ENCODE measurements around the gene PNRC1.
"Not testable (repeated sequence)": the region's sequence is repeated elsewhere in the genome, so short reads cannot be mapped to it uniquely, and the experiment has no call there.

Gene PNRC1

DNA sequence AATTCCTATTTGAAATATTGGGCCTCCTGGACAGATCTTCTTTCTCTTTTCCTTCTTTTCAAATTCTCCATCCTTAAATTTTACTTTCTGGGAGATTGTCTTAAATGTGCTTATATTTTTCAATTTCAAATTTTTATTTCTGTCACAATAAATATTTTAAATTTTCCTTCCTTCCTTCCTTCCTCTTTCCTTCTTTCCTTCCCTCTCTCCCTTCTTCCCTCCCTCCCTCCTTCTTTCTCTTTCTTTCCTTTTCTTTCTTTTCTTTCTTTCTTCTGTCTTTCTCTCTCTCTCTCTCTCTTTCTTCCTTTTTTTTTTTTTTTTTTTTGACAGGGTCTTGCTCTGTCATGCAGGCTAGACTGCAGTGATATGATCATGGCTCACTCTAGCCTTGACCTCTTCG is 16.7 kb upstream of the PNRC1 start:
- DNase-seq, result no peak

DNA sequence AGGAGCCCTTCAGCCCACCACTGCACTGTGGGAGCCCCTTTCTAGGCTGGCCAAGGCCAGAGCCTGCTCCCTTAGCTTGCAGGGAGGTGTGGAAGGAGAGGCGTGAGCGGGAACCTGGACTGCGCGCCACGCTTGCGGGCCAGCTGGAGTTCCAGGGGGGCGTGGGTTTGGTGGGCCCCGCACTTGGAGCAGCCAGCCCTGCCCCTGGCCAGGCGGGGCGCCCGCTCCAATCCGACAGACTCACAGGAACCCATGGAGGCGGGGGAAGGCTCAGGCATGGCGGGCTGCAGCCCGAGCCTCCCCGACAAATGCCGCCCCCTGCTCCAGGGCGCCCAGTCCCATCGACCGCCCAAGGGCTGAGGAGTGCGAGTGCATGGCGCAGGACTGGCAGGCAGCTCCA is 15.6 kb upstream of the PNRC1 start:
- not testable (repeated sequence) for DNase-seq

DNA sequence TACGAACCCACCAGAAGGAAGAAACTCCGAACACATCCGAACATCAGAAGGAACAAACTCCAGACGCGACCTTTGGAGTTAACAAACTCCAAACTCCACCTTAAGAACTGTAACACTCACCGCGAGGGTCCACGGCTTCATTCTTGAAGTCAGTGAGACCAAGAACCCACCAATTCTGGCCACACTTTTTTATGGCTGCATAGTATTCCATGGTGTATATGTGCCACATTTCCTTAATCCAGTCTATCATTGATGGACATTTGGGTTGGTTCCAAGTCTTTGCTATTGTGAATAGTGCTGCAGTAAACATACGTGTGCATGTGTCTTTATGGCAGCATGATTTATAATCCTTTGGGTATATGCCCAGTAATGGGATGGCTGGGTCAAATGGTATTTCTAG is 14.4 kb upstream of the PNRC1 start:
- DNase-seq, result not testable (repeated sequence)

DNA sequence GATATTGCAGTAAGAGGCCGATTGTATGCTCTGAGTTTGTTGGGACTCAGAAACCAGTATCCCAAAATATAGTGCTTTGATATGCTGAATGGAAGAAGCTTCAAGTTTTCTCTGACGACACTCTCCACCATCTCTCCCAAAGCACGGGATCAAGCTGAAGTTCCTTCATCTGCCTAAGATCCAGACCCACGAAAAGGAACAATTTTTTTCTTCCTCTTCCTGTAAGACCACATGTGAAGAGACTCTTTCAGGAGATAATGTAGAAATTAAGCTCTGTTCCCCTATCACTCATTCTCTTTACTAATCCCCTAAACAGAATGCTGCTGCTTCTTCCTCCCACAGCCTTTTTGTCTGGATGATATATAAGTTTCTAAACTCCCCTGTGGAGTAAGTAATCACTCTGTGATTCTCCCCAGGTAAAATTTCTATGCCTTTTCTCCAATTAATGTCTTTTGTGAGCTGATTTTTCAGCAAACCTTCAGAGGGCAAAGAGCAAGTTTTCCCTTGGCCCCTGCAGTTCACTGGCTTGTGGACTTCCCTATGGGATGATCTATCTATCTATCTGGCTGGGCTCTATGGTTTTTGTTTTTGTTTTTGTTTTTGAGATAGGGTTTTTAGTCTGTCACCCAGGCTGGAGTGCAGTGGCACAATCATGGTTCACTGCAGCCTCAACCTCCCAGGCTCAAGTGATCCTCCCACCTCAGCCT is 13.5 kb upstream of the PNRC1 start:
- no peak for DNase-seq

DNA sequence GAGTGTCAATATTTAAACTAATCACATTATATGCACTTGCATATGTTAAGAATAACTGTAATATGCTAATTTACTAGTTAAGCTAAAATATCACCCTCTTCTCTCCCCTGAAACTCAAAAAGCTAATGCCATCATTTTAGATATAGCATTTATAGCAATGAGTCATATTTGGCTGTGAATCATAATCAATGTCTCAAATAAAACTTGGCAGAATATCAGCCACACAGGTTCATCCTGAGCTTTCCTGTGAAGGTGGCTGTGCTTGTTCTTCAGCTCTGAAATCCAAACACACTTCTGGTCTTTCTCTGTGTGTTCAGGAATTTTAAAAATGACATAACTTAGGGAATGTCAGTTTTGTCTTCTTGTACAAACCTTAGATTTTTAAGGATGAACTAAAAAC is 12.8 kb upstream of the PNRC1 start:
- DNase-seq, result no peak

DNA sequence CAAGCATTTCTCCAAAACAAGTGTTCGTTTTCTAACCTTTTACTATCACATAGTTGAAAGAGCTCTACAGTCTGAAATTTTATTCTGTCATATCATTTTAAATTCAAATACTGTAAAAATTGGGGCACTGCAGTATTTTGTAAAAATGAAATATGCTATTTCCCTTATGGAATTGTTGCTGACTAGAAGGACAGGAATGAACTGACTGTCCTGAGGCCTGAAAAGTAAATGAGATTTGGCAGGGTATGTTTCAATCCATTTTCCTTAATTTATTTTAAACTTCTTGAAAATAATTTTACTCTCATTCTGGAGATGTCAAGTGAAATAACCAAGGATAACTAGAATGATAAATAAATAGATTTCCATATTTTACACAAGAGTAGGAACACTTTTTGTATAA is 11.9 kb upstream of the PNRC1 start:
- DNase-seq, result no peak

DNA sequence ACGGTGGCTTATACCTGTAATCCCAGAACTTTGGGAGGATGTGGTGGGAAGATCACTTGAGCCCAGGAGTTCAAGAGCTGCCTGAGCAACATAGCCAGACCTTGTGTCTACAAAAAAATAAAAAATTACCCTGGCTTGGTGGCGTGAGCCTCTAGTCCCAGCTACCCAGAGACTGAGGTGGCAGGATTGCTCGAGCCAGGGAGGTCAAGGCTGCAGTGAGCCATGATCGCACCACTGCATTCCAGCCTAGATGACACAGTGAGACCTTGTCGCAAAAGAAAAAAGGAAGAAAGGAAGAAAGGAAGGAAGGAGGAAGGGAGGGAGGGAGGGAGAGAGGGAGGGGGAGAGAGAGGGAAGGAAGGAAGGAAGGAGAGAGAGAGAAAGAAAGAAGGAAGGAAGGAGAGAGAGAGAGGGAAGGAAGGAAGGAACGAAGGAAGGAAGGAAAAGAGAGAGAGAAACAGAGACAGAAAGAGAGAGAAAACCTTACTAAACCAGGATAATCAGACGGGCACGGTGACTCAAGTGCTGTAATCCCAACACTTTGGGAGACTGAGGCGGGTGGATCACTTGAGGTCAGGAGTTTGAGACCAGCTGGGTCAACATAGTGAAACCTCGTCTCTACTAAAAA is 10.9 kb upstream of the PNRC1 start:
- DNase-seq, result no peak

DNA sequence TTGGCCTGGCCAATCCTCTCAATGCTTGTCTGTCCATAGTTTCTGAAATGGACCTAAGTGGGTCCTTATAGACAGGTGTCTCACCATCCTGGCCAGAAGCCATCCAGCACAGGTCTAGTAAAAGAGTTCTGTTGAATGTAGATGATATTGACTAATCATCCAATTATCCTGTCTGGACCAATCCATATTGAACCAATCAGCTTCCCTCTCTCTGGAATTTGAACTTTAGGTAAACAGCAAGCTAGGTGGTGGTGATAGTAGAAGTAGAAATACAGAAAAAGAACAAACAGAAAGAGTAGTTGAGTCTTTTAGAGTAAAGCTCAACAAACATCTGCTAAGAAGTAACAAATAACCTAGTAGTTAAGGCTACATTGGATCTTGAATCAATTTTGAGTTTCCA is 9.5 kb upstream of the PNRC1 start:
- no peak for DNase-seq

DNA sequence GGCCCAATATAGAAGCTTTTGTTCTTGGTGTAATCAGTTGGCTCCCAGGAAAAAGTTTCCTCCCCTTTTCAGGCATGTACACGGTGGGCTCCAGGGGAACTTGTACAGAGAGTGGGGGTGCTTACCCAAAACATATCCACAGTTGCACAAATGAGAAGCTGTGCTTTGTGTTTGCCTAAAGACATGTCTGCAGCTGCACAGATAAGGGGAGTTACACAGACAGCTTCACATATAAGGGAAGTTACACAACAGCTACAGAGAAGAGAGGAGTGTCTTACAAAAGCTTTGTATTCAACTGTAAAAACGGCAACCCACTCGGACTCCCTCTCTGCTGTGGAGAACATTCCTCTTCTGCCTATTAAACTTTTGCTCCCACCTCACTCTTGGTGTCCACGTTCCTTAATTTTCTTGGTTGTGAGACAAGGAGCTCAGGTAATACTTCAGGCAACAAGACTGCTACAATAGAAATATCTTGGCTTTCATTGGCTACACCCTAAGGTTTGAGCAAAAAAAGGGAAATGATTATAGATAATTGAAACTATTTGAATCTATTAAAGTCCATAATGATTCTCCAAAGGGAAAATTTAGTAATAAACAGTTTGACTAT is 7.4 kb upstream of the PNRC1 start:
- no peak for DNase-seq

DNA sequence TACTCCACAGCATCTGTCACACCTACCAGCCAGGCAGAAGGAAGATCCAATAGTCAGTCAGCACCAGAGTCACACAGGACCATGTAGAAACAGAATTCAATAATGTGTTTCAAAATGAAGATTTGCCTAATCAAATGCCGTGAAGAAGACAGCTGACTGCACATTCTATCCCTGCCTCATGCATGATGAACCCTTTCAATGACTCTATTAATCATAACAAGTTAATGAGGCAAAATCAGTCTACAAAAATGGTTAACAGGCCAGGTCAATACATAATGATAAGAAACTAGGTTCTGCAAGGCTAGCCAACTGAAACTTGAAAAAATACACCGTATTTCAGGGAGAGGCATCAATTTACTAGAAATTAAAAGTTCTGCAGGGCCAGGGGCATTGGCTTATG is 6.7 kb upstream of the PNRC1 start:
- no peak for DNase-seq

DNA sequence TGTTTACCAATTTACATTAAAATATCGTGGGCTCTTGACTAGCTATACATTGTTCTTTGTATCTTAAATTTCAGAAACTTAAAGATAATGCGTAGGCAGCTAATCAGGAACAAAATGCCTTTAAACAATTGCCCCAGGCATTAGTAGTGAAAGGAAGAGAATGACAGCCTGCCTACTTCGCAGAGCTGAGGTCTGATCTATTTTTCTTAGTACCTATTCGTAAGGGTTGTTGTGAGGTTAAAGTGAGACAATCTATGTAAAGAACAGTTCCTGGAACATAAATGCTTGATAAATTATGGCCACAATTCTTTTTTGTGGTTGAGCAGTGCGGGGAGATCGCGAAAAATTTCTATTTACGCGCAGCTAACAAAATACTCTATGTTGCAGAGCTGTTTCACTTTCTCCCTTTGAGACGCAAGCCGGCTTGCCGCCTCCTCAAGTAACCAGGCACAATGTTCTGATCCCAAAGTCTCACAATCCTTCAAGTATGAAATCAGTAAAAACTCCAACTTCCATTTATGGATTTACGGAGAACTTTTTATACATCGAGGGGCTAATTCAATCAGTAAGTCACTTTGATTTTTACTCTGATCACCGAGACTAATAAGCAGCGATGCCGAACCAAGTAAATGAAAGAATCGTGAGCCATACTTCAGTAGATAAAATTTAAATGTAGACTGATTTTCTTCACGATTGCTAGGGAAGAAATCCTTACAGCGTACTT is 878 bp upstream of the PNRC1 start:
- peak; percentile 46 to 51 for DNase-seq

DNA sequence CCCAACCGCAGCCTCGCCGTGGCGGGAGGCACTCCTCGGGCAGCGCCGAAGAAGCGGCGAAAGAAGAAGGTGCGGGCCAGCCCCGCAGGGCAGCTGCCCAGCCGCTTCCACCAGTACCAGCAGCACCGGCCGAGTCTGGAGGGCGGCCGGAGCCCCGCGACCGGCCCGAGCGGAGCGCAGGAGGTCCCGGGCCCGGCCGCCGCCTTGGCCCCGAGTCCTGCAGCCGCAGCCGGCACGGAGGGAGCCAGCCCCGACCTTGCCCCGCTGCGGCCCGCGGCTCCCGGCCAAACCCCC is 525 bp downstream of the PNRC1 start:
- DNase-seq, result no peak

DNA sequence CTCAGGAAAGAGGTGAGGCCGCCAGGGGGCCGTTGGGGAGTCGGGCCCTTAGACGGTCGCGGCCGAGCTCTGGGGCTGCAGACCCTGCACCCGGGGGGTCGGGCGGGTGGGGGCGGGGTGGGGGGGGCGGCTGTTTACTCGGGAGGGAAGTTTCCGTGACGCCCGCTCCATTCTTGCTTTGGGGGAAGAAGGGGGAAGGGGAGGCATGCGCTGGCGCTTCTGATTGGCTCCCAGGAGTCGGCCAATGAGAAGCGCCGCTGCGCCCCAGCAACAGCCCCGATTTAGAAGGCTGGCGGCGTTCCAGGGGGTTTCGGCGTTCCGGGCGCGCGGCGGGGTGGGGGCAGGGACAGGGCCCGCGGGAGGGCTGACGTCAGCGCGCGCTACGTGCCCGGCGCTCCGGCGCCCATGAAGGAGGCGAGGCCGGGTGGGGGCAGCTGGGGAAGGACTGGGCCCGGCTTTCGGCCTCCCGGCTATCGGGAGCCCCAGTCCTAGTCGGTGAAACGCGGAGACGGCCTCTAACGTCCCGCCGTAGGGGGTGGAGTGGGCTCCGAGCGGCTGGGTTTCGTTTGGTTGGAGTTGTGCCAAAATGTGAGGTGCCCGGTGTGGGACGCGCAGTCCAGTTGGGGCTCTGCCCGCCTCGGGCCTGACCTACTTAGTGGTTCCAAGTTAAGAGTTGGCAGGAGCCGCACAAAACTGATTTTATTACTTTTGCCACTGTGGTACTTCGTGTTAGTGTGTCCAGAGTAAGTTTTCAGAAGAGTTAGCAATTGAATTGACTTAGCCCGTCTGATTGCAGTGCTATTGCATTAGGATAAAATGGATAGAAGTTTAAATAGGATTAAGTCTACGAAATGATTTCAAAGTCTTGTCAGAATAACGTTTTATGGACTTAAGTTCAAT is 1.1 kb downstream of the PNRC1 start:
- DNase-seq, result peak; percentile 99

DNA sequence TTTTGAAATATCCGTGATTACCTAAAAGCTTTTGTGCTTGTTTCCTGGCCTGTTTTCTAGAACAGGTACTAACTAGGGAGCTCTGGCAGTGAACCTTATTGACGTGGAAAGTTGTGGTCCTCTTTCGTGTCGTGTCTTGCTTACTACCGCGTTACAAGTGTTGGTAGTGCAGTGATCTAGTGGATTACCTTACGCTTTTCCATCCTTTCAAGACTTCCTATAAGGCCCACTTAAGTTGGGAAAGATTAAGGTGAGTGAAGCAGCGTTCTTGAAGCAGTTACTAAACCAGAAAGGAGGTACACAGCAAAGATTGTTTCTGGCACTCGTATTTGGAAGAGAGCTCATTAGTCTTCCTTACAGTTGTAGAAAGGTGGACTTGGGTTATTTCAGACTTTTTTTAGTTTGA is 1.9 kb downstream of the PNRC1 start:
- DNase-seq, result no peak

DNA sequence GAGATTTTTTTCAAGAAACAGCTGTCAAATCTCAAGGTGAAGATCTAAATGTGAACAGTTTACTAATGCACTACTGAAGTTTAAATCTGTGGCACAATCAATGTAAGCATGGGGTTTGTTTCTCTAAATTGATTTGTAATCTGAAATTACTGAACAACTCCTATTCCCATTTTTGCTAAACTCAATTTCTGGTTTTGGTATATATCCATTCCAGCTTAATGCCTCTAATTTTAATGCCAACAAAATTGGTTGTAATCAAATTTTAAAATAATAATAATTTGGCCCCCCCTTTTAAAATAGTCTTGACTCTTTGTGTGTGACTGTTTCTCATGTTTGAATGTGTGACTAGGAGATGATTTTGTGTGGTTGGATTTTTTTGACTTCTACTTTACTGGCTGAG is 4.0 kb downstream of the PNRC1 start:
- no peak for DNase-seq

DNA sequence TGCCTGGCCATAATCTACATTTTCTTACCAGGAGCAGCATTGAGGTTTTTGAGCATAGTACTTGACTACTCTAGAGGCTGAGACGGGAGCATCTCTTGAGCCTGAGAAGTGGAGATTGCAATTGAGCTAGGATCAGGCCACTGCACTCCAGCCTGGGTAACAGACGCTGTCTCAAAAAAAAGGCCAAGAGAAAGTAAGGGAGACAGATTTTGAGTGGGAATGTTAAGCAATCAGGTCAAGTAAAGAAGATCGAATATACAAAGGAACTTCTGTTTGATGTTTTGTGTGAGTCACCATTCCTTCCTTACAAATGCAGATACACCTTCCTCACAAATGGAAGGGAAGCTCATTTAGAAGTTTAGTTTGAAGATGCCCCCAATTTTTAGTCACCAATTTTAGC is 4.4 kb downstream of the PNRC1 start:
- DNase-seq, result no peak

DNA sequence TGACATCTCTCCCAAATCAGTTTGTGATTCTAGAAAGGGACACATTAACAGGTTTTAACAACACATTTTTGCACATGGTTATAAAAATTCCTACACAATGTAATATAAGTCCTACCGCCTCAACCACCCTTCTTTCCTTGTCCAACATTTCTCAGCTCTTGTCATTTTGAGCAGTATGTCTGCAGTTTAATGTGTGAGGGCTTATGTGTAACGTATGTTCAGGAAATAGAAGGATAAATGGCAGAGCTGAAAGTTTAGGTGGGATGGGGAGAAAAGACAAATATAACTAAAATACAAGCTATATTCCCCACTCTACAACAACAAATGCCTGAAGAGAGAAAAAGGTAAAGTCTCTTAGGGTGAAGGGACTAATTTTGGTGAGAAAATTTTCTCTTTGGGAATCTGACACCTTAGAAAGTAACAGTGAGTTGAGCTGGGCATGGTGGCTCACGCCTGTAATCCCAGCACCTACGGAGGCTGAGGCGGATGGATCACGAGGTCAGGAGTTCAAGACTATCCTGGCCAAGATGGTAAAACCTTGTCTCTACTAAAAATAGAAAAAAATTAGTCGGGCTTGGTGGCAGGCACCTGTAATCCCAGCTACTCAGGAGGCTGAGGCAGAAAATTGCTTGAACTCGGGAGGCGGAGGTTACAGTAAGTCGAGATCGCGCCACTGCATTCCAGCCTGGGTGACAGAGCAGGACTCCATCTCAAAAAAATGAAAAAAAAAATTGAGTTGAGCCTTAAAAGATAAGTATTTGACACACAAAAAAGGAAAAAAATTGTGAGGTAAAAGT is 5.1 kb downstream of the PNRC1 start:
- no peak for DNase-seq

DNA sequence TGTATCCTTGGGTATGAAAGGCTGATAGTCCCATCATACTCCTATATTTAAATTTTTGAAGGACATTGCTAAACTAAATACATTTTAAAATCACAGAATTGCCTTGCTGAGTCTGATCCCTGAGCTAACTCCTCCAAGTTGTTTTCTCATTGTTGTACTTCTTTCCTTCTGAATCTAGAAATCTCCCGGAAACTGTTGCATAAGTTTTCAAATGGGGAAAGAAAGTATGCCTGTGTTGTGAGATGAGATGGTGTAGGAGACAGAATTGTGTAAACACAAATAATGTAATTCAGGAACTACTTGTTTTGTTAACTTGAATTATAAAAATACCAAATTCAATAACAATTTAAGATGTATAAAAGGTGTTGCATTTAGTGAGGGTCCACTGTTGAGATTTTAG is 7.3 kb downstream of the PNRC1 start:
- no peak for DNase-seq

DNA sequence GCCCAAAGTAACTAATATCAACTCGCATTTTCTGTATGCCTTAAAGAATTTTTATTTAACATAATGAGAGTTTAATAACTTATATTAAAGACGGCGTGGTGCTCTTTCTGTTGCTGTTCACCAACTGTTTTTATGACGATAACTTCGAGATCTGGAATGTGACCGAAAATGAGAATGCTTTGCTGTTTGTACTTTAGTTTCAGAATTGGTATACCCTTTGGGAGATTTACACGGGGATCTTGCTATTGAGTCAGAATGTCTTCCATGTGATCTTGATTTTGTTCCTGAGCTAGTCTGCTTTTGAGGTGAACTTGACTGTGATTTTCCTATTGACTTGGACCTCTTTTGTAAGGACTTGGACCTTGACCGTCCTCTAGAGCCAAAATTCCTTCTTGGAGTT is 17.9 kb downstream of the PNRC1 start:
- DNase-seq, result no peak

DNA sequence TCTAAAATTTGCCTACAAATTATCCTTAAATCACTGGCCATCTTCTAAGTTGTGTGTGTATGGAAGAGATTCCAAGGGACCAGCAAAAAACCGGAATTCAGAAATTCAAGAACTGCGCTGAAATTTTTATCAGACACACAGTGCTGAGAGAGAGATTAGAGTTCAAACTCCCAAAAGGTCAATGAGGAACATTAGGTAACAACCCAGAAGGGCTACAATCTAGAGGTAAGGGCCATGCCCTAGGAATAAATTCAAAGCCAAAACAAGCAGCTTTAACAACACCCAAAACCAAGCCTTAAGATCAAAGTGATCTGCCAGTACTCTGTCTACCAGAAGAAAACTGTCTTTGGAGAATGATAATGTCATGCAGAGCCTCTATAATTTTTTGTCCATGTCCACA is 19.6 kb downstream of the PNRC1 start:
- no peak for DNase-seq

DNA sequence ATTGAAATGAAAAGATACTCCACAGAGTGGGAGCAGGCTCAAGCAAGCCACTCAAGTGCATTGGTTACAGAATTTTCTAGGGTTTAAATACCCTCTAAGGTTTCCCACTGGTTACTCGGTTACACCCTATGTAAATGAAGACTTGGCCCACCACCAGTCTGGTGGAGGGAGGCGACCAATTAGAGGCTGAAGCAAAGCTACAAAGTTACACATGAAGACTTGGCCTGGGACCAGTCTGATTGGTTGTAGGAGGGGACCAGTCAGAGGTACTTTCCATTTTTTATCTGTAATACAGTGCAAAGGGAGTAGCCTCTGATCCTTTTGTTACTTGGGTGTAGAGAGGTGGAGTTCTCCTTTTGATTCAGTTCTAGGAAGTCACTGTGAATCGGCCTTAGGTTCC is 29.7 kb downstream of the PNRC1 start:
- DNase-seq, result no peak

DNA sequence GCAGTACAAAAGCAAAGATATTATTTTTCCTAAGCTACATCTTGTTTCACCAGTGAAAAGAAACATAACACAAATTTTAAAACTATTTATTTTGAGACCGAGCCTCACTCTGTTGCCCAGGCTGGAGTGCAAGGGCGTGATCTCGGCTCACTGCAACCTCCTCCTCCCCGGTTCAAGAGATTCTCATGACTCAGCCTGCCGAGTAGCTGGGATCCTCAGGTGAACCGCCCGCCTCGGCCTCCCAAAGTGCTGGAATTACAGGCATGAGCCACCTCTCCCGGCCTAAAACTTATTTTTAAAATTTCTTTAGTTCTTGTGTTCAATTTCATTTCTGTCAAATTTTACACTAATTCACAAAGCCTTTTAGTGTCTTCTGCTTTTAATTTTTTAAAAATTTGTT is 31.4 kb downstream of the PNRC1 start:
- no peak for DNase-seq

Measured in activated CD4-positive, alpha-beta T cell treated with anti-CD3 and anti-CD28 coated beads for 4 hours (primary cell).